Measurements from ENCODE around the gene INPP5A.
"Not testable (repeated sequence)": the region's sequence is repeated elsewhere in the genome, so short reads cannot be mapped to it uniquely, and the experiment has no call there.

The INPP5A gene

GRCh38 chr10:132702601-132703418 is 165.2 kb downstream of the INPP5A start:
- no peak overlapping the region for H3K4me3 ChIP-seq (ENCODE audit: low read length)
- no peak for TF ChIP-seq ZNF274 (IDR thresholded peaks at IDR 0.05; ENCODE audit: low read depth, low read length)

GRCh38 chr10:132703419-132704007 is 165.9 kb downstream of the INPP5A start:
- TF ChIP-seq ZNF274 (IDR thresholded peaks at IDR 0.05; ENCODE audit: low read depth, low read length), result no peak
- no peak overlapping the region for H3K4me3 ChIP-seq (ENCODE audit: low read length)

- no peak overlapping the region for H3K4me3 ChIP-seq (ENCODE audit: low read length)
- no peak for TF ChIP-seq ZNF274 (IDR thresholded peaks at IDR 0.05; ENCODE audit: low read depth, low read length)
Measured at GRCh38 chr10:132704008-132704814, 166.6 kb downstream of the INPP5A start.

GRCh38 chr10:132704815-132705064 is 167.2 kb downstream of the INPP5A start:
- not testable (repeated sequence) for H3K4me3 ChIP-seq (ENCODE audit: low read length)

- no peak for TF ChIP-seq ZNF274 (IDR thresholded peaks at IDR 0.05; ENCODE audit: low read depth, low read length)
- H3K4me3 ChIP-seq (ENCODE audit: low read length), result no peak overlapping the region
Measured at GRCh38 chr10:132705173-132705572, 167.6 kb downstream of the INPP5A start.

GRCh38 chr10:132705943-132706342 is 168.4 kb downstream of the INPP5A start:
- TF ChIP-seq ZNF274 (IDR thresholded peaks at IDR 0.05; ENCODE audit: low read depth, low read length), result no peak
- H3K4me3 ChIP-seq (ENCODE audit: low read length), result no peak overlapping the region

- no peak for TF ChIP-seq ZNF274 (IDR thresholded peaks at IDR 0.05; ENCODE audit: low read depth, low read length)
- H3K4me3 ChIP-seq (ENCODE audit: low read length), result no peak overlapping the region
Measured at GRCh38 chr10:132706701-132707100, 169.1 kb downstream of the INPP5A start.

GRCh38 chr10:132707121-132707775 is 169.7 kb downstream of the INPP5A start:
- no peak for TF ChIP-seq ZNF274 (IDR thresholded peaks at IDR 0.05; ENCODE audit: low read depth, low read length)
- no peak overlapping the region for H3K4me3 ChIP-seq (ENCODE audit: low read length)

GRCh38 chr10:132707776-132708171 is 170.2 kb downstream of the INPP5A start:
- no peak for TF ChIP-seq ZNF274 (IDR thresholded peaks at IDR 0.05; ENCODE audit: low read depth, low read length)

GRCh38 chr10:132708441-132708840 is 170.9 kb downstream of the INPP5A start:
- H3K4me3 ChIP-seq (ENCODE audit: low read length), result no peak overlapping the region
- no peak for TF ChIP-seq ZNF274 (IDR thresholded peaks at IDR 0.05; ENCODE audit: low read depth, low read length)

More at GRCh38 chr10:132707776-132708171, 170.2 kb downstream of the INPP5A start:
- no peak overlapping the region for H3K4me3 ChIP-seq (ENCODE audit: low read length)

- H3K4me3 ChIP-seq (ENCODE audit: low read length), result no peak overlapping the region
- TF ChIP-seq ZNF274 (IDR thresholded peaks at IDR 0.05; ENCODE audit: low read depth, low read length), result no peak
Measured at GRCh38 chr10:132708936-132709335, 171.3 kb downstream of the INPP5A start.

- TF ChIP-seq ZNF274 (IDR thresholded peaks at IDR 0.05; ENCODE audit: low read depth, low read length), result no peak
Measured at GRCh38 chr10:132709471-132709951, 171.9 kb downstream of the INPP5A start.

GRCh38 chr10:132710036-132710686 is 172.6 kb downstream of the INPP5A start:
- H3K4me3 ChIP-seq (ENCODE audit: low read length), result no peak overlapping the region
- no peak for TF ChIP-seq ZNF274 (IDR thresholded peaks at IDR 0.05; ENCODE audit: low read depth, low read length)

More at GRCh38 chr10:132709471-132709951, 171.9 kb downstream of the INPP5A start:
- no peak overlapping the region for H3K4me3 ChIP-seq (ENCODE audit: low read length)
